ENCODE results near the gene TMEM31.

- no peak for TF ChIP-seq CUX1 (IDR thresholded peaks at IDR 0.05; ENCODE audit: insufficient replicate concordance, low read depth, low read length)
- TF ChIP-seq YY1 (IDR thresholded peaks at IDR 0.05; ENCODE audit: low read depth, low read length): no peak
- TF ChIP-seq CTCF (IDR thresholded peaks at IDR 0.05 in 2 of 3, conservative IDR thresholded peaks at IDR 0.05 in 1 of 3; ENCODE audit: control insufficient read depth in 2 of 3, extremely low read depth in 1 of 3, insufficient read depth in 1 of 3, low read depth in 3 of 3, low read length in 3 of 3): no peak
- TF ChIP-seq FOXM1 (IDR thresholded peaks at IDR 0.05; ENCODE audit: low read depth, low read length): no peak
- no peak for TF ChIP-seq CHD1 (IDR thresholded peaks at IDR 0.05; ENCODE audit: low read depth, low read length)
- no peak for TF ChIP-seq RCOR1 (conservative IDR thresholded peaks at IDR 0.05; ENCODE audit: low read depth, low read length)
Measured at GRCh38 chrX:103729015-103729414, 18.3 kb downstream of the TMEM31 start.

Measured in GM12878 (cell line).